ENCODE measurements around the gene SVIL.

The SVIL gene

GRCh38 chr10:29630205-29631048, 4.3 kb downstream of the SVIL start:
- H3K4me1 ChIP-seq (ENCODE audit: low read length), result peaks cover 14% of the 10 kb centered on the region; the same call in 1 of the 2 replicates
- no peak overlapping the region for H3K4me2 ChIP-seq (ENCODE audit: low read depth, low read length)

DNA sequence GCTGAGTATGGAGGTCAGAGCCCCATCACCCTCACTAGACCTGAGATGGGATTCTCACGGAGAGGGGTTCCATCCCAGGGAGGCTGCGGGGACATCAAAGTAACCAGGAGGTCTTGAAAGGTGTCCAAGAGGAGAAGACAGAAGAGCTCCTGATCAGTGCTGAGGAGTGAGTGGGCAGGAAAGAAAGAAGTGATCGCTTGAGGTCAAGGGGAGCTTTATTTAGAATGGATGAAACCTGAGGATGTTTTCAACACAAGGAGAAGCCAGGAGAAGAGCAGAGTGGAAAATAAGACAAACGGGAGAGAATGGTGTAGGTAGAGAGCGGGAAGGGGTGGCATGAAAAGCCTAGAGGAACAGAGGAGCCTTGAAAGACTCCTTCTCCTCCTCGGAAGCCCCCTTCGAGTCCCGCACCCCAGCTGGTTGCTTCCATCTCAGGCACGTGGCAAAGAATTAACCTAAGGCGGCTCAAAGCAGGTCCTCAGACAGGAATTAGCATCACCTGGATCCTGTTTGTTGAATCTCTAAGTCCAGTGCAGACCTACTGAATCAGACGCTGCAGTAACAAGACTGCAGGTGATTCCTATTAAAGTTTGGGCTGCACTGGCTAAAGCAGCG, 5.8 kb downstream of the SVIL start:
- H3K4me1 ChIP-seq (ENCODE audit: low read length), result peaks cover 14% of the 10 kb centered on the region; the same call in 1 of the 2 replicates
- H3K9ac ChIP-seq (ENCODE audit: low read length), result no peak overlapping the region

More at GRCh38 chr10:29630205-29631048, 4.3 kb downstream of the SVIL start:
- no peaks in the 10 kb centered on the region for H3K27me3 ChIP-seq (replicated peaks; ENCODE audit: insufficient read depth, low read length)
- no peaks in the 10 kb centered on the region for H3K9me3 ChIP-seq (replicated peaks; ENCODE audit: insufficient read depth, low read length)
- TF ChIP-seq EZH2 (optimal IDR thresholded peaks at IDR 0.05; ENCODE audit: low read depth, low read length) (no peak), EZH2phosphoT487 (IDR thresholded peaks at IDR 0.05; ENCODE audit: low read length) (no peak)
- TF ChIP-seq, protein P1, sequence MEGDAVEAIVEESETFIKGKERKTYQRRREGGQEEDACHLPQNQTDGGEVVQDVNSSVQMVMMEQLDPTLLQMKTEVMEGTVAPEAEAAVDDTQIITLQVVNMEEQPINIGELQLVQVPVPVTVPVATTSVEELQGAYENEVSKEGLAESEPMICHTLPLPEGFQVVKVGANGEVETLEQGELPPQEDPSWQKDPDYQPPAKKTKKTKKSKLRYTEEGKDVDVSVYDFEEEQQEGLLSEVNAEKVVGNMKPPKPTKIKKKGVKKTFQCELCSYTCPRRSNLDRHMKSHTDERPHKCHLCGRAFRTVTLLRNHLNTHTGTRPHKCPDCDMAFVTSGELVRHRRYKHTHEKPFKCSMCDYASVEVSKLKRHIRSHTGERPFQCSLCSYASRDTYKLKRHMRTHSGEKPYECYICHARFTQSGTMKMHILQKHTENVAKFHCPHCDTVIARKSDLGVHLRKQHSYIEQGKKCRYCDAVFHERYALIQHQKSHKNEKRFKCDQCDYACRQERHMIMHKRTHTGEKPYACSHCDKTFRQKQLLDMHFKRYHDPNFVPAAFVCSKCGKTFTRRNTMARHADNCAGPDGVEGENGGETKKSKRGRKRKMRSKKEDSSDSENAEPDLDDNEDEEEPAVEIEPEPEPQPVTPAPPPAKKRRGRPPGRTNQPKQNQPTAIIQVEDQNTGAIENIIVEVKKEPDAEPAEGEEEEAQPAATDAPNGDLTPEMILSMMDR (IDR thresholded peaks at IDR 0.05; ENCODE audit: low read length), result no peak
- no peaks in the 10 kb centered on the region for H3K79me2 ChIP-seq (ENCODE audit: low read length)
- H3K4me3 ChIP-seq (ENCODE audit: low read length), result no peak overlapping the region
- H2AFZ ChIP-seq (ENCODE audit: low read length), result no peak overlapping the region
- no peak overlapping the region for H3K27ac ChIP-seq (ENCODE audit: low read length)
- H4K20me1 ChIP-seq (ENCODE audit: insufficient read depth, low read length), result no peaks in the 10 kb centered on the region
- no peak for DNase-seq
- H3K36me3 ChIP-seq (replicated peaks; ENCODE audit: insufficient read depth, low read length), result no peaks in the 10 kb centered on the region
- no peaks in the 10 kb centered on the region for H3K9me2 ChIP-seq (replicated peaks; ENCODE audit: insufficient read depth, low read length)
- no peak overlapping the region for H3K9ac ChIP-seq (ENCODE audit: low read length)
- H3F3A ChIP-seq (ENCODE audit: insufficient read depth, low read length), result no peaks in the 10 kb centered on the region

DNA sequence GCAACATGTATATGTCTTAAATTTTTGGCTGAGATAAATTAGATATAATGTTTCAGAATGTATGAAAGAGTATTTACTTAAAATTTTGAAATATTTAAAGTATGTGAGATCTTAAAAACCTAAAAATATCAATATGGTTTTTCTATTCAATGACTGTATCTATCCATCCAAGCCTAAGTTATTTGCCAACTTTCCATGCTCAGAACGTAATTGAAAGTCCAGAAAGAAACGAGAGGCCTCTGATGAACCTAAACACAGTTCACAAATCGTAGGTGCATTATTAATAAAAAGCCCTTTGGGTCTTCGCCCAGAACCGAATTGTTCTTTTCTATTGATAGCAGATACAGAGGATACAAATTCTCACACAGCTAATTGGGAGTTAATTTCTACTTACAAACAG, 6.5 kb downstream of the SVIL start:
- no peaks in the 10 kb centered on the region for H3K9me2 ChIP-seq (replicated peaks; ENCODE audit: insufficient read depth, low read length)
- TF ChIP-seq, protein P1 (IDR thresholded peaks at IDR 0.05; ENCODE audit: low read length), result no peak
- TF ChIP-seq EZH2 (optimal IDR thresholded peaks at IDR 0.05; ENCODE audit: low read depth, low read length), result no peak
- TF ChIP-seq EZH2phosphoT487 (IDR thresholded peaks at IDR 0.05; ENCODE audit: low read length), result no peak
- H3K27me3 ChIP-seq (replicated peaks; ENCODE audit: insufficient read depth, low read length), result no peaks in the 10 kb centered on the region
- no peaks in the 10 kb centered on the region for H3K36me3 ChIP-seq (replicated peaks; ENCODE audit: insufficient read depth, low read length)
- no peaks in the 10 kb centered on the region for H3F3A ChIP-seq (ENCODE audit: insufficient read depth, low read length)
- H3K4me1 ChIP-seq (ENCODE audit: low read length), result peaks cover 14% of the 10 kb centered on the region; the same call in 1 of the 2 replicates
- H3K79me2 ChIP-seq (ENCODE audit: low read length), result no peaks in the 10 kb centered on the region
- no peaks in the 10 kb centered on the region for H4K20me1 ChIP-seq (ENCODE audit: insufficient read depth, low read length)
- no peaks in the 10 kb centered on the region for H3K9me3 ChIP-seq (replicated peaks; ENCODE audit: insufficient read depth, low read length)
- no peak for DNase-seq
- H2AFZ ChIP-seq (ENCODE audit: low read length), result no peak overlapping the region
- H3K4me2 ChIP-seq (ENCODE audit: low read depth, low read length), result no peak overlapping the region
- H3K4me3 ChIP-seq (ENCODE audit: low read length), result no peak overlapping the region
- H3K27ac ChIP-seq (ENCODE audit: low read length), result no peak overlapping the region
- no peak overlapping the region for H3K9ac ChIP-seq (ENCODE audit: low read length)

More for the DNA sequence above, 5.8 kb downstream of the SVIL start:
- no peaks in the 10 kb centered on the region for H3K9me2 ChIP-seq (replicated peaks; ENCODE audit: insufficient read depth, low read length)
- DNase-seq, result no peak
- no peak for TF ChIP-seq EZH2phosphoT487 (IDR thresholded peaks at IDR 0.05; ENCODE audit: low read length)
- TF ChIP-seq, protein P1 (IDR thresholded peaks at IDR 0.05; ENCODE audit: low read length), result no peak
- TF ChIP-seq EZH2 (optimal IDR thresholded peaks at IDR 0.05; ENCODE audit: low read depth, low read length), result no peak
- no peak overlapping the region for H3K27ac ChIP-seq (ENCODE audit: low read length)
- H3K4me3 ChIP-seq (ENCODE audit: low read length), result no peak overlapping the region
- no peak overlapping the region for H3K4me2 ChIP-seq (ENCODE audit: low read depth, low read length)
- H3K27me3 ChIP-seq (replicated peaks; ENCODE audit: insufficient read depth, low read length), result no peaks in the 10 kb centered on the region
- H4K20me1 ChIP-seq (ENCODE audit: insufficient read depth, low read length), result no peaks in the 10 kb centered on the region
- no peaks in the 10 kb centered on the region for H3K9me3 ChIP-seq (replicated peaks; ENCODE audit: insufficient read depth, low read length)
- no peaks in the 10 kb centered on the region for H3K36me3 ChIP-seq (replicated peaks; ENCODE audit: insufficient read depth, low read length)
- H3F3A ChIP-seq (ENCODE audit: insufficient read depth, low read length), result no peaks in the 10 kb centered on the region
- no peaks in the 10 kb centered on the region for H3K79me2 ChIP-seq (ENCODE audit: low read length)
- H2AFZ ChIP-seq (ENCODE audit: low read length), result no peak overlapping the region

Data from MM.1S (cell line).